ENCODE results near the gene SYS1. TPM values are rescaled to one million over a fixed set of nuclear protein-coding genes. Genes with fewer than 3 reads are reported as not detected.

Gene SYS1
- total RNA-seq, 6 donors from 2014 or later: 31.0 to 61.4 (median 50.7) TPM

- Histone ChIP-seq H3K36me3 (peaks cover 14 to 38% (median 22%) of the 10 kb centered on the region in 4 donors), H3K27me3 (no peaks in the 10 kb centered on the region), H3K9me3 (no peaks in the 10 kb centered on the region), H3K27ac (peak within 1 kb of the TSS; percentile 80 to 91 (median 88)), H3K4me3 (peak within 1 kb of the TSS; percentile 71 to 94 (median 87)), H3K4me1 (peaks cover 20 to 33% (median 25%) of the 10 kb centered on the region in 4 donors)
- TF ChIP-seq EP300 (IDR thresholded peaks at IDR 0.05): peak in 1 of 4 donors; percentile 21
- peak; percentile 73 to 92 (median 84) for TF ChIP-seq POLR2A (IDR thresholded peaks at IDR 0.05)
- TF ChIP-seq POLR2AphosphoS5 (IDR thresholded peaks at IDR 0.05): peak; percentile 81 to 90
- peak in 2 of 6 experiments; percentile 3 to 23 for TF ChIP-seq CTCF (IDR thresholded peaks at IDR 0.05)
- ATAC-seq (ENCODE audit: low FRiP score in 2 of 2) (peak; percentile 93 to 95), DNase-seq (peak; percentile 91 to 92)
- 1 to 3% methylated on average over 9 to 46 of the region's 52 CpGs for WGBS, 2 donors
Measured at GRCh38 chr20:45415822-45416637, 53.1 kb downstream of the SYS1 start, which contains the start of gene PIGT. PIGT (plus strand) TSS chr20:45416141; CDS start chr20:45416157, 16 bp downstream.

- ATAC-seq (ENCODE audit: low FRiP score in 2 of 2): no peak
- TF ChIP-seq CTCF (IDR thresholded peaks at IDR 0.05) (no peak), EP300 (IDR thresholded peaks at IDR 0.05) (no peak), POLR2AphosphoS5 (IDR thresholded peaks at IDR 0.05) (no peak), POLR2A (IDR thresholded peaks at IDR 0.05) (no peak)
- DNase-seq: no peak
- Histone ChIP-seq H3K9me3 (no peaks in the 10 kb centered on the region), H3K4me3 (peak overlapping the region in 3 of 4 donors; percentile 71 to 89 (median 85)), H3K4me1 (peaks cover 20 to 33% (median 25%) of the 10 kb centered on the region in 4 donors), H3K27ac (no peak overlapping the region), H3K36me3 (peaks cover 21 to 38% (median 26%) of the 10 kb centered on the region in 4 donors), H3K27me3 (no peaks in the 10 kb centered on the region)
- whole genome bisulfite sequencing, 2 donors: 48 to 56% methylated on average over 2 of the region's 2 CpGs
Measured at GRCh38 chr20:45416917-45417316, 54.0 kb downstream of the SYS1 start.

Other genes starting within 250 kb of the SYS1 start
- 1 to 10 TPM in 1 of 6 donors, under 1 TPM in 1, not detected in 4; 0.57 to 2.0 TPM for gene WFDC5, start 248.0 kb upstream of the SYS1 start, total RNA-seq
- 1 to 10 TPM in 4 of 6 donors, under 1 TPM in 1, not detected in 1; 0.67 to 7.1 (median 5.0) TPM for gene WFDC12, start 238.7 kb upstream of the SYS1 start, total RNA-seq
- gene PI3, start 188.3 kb upstream of the SYS1 start, total RNA-seq: 10 to 100 TPM in 1 of 6 donors, 1 to 10 TPM in 4, not detected in 1; 3.2 to 16.7 (median 5.2) TPM
- gene SEMG1, start 156.1 kb upstream of the SYS1 start, total RNA-seq: not detected
- gene SEMG2, start 141.8 kb upstream of the SYS1 start, total RNA-seq: not detected
- 1,000 to 10,000 TPM; 1,039 to 7,285 (median 2,025) TPM for gene SLPI, start 108.6 kb upstream of the SYS1 start, total RNA-seq
- gene RBPJL, start 56.3 kb upstream of the SYS1 start, total RNA-seq: under 1 TPM in 2 of 6 donors, not detected in 4; 0.09 to 0.13 TPM
- under 1 TPM in 2 of 6 donors, not detected in 4; 0.30 to 0.44 TPM for gene MATN4, start 54.9 kb upstream of the SYS1 start, total RNA-seq
- 100 to 1,000 TPM; 178 to 568 (median 291) TPM for gene SDC4, start 14.7 kb upstream of the SYS1 start, total RNA-seq
- gene TP53TG5, start 15.2 kb downstream of the SYS1 start, total RNA-seq: not detected
- 10 to 100 TPM; 30.4 to 75.4 (median 52.8) TPM for gene DBNDD2, start 45.1 kb downstream of the SYS1 start, total RNA-seq
- 10 to 100 TPM; 49.9 to 86.3 (median 63.0) TPM for gene PIGT, start 53.0 kb downstream of the SYS1 start, total RNA-seq
- gene WFDC2, start 106.6 kb downstream of the SYS1 start, total RNA-seq: 100 to 1,000 TPM in 5 of 6 donors, 10 to 100 TPM in 1; 91.7 to 163 (median 135) TPM
- gene SPINT3, start 152.5 kb downstream of the SYS1 start, total RNA-seq: not detected
- 1 to 10 TPM in 2 of 6 donors, not detected in 4; 1.6 to 1.8 TPM for gene WFDC6, start 176.3 kb downstream of the SYS1 start, total RNA-seq
- 1 to 10 TPM in 1 of 6 donors, under 1 TPM in 2, not detected in 3; 0.15 to 3.7 (median 0.47) TPM for gene EPPIN, start 184.2 kb downstream of the SYS1 start, total RNA-seq
- not detected for gene WFDC8, start 216.1 kb downstream of the SYS1 start, total RNA-seq